ENCODE measurements around the gene MPV17L.
"Not testable (repeated sequence)": the region's sequence is repeated elsewhere in the genome, so short reads cannot be mapped to it uniquely, and the experiment has no call there.

DNA sequence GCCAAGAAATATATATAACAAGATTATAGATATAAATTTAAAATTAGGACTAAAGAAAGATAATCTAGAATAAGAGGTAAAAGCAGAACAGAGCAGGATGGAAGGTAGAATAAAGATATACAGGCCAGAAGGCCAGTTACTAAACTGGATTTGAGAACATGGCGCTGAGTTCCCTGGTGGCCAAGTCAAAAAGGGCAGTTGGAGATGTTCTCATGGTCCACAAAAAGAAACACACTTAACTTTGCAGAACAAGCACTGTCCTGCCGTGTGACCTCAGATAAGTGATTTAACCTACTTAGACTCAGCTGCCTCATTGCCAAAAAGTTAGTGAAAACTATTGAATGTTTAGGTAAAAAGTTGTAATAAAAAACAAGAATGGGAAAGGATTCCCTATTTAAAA is 40.7 kb upstream of the MPV17L start:
- TF ChIP-seq CTCF, POLR2A (IDR thresholded peaks at IDR 0.05): not testable (repeated sequence)
